HG02970 (cell line): ENCODE measurements around the gene HAPLN2.

ENCODE experiments used
- ATAC-seq: cut with Tn5 transposase; IDR thresholded peaks from one replicate; pipeline ENCODE4 v1.9.1; 2021; ENCODE audit warnings: mild to moderate bottlenecking, moderate library complexity, moderate number of reproducible peaks; ENCODE audit not compliant: unreplicated experiment, low FRiP score

Gene HAPLN2

DNA sequence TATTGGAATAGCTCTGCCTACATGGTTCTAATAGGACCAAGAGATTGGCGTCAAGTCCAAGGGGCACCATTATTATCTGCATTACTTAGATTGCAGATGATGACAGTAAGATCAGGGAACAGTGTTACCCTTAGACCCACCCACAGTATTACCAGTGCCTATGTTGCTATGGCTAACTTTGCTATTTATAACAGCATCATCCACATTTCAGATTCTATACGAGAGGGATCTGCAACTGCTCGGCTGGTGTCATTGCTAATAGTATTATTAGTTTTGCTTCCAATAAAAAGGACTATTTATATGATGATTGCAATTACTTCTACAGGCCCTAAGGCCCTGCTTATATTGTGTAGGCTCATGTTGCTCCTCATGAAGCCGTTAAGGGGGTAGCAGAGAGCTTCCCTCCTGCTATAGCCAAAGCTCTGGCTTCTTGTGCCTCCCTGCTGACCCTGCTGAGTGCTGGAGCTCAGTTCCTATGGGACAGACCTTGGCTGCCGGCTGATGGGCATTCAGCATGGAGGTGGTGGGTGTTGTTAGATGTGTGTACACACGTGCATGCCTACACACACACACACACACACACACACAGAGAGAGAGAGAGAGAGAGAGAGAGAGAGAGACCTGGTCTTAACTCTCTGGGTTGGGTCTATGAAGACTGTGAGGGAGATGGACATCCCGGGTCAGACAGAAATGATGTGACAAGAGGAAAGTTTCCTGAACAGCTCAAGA is 24.0 kb downstream of the HAPLN2 start:
- no peak for ATAC-seq

DNA sequence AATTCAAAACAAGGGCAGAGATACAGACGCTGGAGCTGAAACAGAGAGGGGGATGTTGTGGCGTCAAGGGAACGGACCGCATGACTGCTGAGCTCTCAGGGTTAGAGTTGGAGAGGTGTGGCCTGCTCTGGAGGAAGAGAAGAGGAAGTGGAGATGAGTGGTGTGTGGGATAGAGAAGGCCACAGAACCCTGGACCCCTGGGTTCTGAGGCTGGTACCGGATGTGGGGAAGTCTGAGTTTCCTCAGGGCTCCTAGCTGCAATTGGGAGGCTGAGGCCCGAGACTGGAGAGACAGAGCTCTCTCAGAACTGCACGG is 24.5 kb downstream of the HAPLN2 start:
- no peak for ATAC-seq

DNA sequence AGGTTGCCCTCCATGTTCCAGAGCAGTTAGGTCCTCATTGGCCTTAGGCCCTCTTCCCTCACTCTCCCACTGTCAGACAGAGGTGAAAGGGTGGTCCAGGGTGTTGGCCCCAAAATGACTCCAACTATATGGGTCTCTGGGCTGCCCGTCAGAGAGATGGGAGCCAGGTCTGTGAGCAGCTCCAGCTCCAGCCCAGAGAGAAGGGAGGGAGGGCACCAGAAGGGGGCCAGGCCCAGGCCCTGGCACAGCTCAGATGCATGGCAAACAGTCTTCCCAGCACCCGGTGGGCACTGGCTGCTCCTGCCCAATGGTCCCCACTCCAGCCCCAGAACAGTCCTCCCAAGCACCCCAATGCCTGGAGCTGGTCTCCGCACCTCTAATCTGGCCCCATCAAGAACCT is 24.9 kb downstream of the HAPLN2 start:
- ATAC-seq: no peak

DNA sequence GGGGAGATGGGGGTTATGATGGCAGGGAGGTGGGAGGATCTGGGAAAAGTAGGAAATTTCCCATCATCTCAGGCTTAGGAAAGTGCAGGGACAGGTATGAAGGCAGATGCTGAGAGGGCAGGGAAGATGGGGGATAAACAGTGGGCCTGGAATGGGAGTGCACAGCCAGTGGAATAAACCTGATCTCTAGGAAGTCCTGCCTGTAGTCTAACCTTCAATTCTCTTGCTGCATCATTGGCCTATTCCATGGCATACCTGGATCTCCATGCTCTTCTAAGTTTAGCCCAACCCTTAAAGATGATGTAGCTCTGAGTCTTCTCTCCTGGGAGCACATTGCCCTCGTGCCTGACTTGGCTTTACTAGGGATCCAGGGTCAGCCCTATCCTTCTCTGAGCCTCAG is 25.4 kb downstream of the HAPLN2 start:
- no peak for ATAC-seq

DNA sequence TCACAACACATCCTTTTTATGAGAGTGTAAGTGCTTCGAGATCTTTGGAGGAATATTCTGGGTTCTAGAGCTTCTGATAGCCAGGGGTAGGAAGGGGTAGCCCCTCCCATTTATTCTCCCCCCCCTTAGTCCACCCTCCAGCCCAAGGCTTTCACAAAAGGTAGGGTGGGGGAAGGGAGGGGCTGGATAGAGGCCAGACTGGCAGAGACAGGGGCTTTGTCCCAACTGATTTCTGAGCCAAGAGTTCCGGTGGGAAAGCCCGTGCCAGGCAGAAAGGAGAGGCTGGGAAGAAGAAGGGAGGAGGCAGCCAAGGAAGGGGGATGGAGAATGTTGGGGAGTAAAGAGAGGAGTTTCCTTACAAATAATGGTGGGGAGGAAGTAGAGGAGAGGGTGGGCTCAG is 25.8 kb downstream of the HAPLN2 start:
- ATAC-seq: no peak

DNA sequence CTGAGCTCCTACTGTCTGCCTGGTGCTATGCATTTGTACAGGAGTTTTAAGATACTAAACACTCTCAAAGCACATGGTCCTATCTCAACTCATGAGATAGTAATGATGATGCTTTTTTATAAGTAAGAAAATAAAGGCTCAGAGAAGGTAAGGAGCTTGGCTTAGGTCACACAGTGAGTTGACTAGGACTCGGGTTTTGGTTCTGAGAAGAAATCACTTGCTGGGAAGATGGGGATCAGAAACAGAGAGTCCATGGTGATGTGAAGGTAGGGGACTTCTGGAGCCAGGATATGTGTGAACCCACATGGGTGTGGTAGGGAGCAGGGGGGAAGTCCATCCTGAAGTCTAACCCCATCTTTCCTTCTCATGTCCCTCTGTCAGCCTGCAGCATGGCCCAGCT is 26.5 kb downstream of the HAPLN2 start:
- ATAC-seq: no peak

DNA sequence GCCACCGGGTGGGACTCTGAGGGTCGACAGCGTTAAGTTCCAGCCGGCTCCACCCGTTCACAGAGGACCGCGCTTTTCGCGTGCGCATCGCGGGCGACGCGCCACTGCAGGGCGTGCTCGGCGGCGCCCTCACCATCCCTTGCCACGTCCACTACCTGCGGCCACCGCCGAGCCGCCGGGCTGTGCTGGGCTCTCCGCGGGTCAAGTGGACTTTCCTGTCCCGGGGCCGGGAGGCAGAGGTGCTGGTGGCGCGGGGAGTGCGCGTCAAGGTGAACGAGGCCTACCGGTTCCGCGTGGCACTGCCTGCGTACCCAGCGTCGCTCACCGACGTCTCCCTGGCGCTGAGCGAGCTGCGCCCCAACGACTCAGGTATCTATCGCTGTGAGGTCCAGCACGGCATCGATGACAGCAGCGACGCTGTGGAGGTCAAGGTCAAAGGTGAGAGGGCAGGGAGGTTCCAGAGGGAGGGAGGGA is 27.6 kb downstream of the HAPLN2 start:
- no peak for ATAC-seq

DNA sequence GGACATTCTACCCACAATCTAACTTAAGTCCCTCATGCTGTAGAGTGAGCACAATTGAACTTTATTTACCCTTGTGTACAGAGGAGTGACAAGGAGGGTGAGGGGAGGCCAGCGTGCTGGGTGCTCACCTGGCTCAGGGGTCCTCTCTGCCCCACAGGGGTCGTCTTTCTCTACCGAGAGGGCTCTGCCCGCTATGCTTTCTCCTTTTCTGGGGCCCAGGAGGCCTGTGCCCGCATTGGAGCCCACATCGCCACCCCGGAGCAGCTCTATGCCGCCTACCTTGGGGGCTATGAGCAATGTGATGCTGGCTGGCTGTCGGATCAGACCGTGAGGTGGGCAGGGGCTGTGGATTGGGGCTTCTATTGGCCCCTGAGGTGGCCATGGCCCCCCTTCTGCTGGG is 28.1 kb downstream of the HAPLN2 start:
- no peak for ATAC-seq

DNA sequence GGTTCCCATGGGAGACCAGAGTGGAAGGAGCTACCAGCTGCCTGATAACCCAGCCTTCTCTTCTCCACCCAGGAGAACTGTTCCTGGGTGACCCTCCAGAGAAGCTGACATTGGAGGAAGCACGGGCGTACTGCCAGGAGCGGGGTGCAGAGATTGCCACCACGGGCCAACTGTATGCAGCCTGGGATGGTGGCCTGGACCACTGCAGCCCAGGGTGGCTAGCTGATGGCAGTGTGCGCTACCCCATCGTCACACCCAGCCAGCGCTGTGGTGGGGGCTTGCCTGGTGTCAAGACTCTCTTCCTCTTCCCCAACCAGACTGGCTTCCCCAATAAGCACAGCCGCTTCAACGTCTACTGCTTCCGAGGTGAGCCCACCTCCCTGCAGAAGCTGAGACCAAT is 29.3 kb downstream of the HAPLN2 start:
- no peak for ATAC-seq

DNA sequence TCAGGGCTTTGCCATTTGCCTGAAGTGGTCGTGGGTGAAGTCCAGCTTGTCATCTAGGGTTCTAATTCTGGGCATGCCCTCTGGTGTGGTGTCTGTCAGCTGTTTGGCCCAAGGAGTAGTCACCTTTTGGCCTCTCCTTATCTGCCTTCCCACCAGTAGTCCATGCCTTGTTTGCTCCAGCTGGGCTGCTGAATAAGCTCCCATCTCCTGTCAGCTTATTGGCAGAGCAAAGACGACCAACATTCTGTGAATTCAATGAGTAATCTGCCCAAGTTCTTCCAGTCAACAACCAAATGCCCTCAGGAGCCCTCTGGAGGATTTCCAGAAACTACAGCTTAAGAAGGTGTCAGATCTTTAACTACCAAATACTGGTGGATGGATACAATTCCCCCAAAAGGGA is 29.7 kb downstream of the HAPLN2 start:
- ATAC-seq: no peak

DNA sequence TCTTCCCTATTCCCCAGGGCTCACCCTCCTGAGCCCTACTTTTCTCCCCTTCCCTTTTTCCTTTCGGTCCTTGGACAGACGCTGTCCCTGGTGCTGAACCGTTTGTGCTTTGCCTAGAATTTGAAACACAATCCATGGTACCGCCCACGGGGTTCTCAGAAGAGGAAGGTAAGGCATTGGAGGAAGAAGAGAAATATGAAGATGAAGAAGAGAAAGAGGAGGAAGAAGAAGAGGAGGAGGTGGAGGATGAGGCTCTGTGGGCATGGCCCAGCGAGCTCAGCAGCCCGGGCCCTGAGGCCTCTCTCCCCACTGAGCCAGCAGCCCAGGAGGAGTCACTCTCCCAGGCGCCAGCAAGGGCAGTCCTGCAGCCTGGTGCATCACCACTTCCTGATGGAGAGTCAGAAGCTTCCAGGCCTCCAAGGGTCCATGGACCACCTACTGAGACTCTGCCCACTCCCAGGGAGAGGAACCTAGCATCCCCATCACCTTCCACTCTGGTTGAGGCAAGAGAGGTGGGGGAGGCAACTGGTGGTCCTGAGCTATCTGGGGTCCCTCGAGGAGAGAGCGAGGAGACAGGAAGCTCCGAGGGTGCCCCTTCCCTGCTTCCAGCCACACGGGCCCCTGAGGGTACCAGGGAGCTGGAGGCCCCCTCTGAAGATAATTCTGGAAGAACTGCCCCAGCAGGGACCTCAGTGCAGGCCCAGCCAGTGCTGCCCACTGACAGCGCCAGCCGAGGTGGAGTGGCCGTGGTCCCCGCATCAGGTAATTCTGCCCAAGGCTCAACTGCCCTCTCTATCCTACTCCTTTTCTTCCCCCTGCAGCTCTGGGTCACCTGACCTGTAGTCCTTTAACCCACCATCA is 33.1 kb downstream of the HAPLN2 start:
- no peak for ATAC-seq

DNA sequence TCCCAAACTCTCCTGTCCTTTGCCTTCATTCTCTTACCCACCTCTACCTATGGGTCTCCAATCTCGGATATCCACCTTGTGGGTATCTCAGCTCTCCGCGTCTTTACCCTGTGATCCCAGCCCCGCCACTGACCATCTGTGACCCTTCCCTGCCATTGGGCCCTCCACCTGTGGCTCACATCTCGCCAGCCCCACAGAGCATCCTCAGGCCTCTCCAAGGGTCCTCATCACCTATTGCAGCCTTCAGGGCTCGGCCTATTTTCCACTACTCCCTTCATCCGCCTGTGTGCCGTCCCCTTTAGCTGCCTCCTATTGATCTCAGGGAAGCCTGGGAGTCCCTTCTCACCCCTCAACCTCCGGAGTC is 33.8 kb downstream of the HAPLN2 start:
- no peak for ATAC-seq

DNA sequence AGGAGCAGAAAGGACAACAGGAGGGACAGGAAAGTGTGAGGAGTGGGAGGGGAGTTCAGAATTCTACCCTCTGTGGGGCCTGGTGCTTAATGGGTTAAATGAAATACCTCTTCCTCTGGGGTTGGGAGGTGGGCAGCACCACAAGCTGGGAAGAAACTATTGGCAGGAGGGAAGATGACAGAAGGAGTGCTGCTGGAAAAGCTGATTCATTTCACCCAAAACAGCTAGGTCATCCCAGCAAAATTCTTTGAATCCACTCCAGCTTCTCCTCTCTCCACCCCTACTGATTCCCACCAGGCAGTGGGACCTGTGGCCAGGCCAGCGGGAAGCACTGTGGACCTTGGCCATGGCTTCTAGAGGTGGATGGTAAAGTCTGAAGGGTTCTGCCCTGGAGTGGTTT is 35.5 kb downstream of the HAPLN2 start:
- ATAC-seq: no peak

DNA sequence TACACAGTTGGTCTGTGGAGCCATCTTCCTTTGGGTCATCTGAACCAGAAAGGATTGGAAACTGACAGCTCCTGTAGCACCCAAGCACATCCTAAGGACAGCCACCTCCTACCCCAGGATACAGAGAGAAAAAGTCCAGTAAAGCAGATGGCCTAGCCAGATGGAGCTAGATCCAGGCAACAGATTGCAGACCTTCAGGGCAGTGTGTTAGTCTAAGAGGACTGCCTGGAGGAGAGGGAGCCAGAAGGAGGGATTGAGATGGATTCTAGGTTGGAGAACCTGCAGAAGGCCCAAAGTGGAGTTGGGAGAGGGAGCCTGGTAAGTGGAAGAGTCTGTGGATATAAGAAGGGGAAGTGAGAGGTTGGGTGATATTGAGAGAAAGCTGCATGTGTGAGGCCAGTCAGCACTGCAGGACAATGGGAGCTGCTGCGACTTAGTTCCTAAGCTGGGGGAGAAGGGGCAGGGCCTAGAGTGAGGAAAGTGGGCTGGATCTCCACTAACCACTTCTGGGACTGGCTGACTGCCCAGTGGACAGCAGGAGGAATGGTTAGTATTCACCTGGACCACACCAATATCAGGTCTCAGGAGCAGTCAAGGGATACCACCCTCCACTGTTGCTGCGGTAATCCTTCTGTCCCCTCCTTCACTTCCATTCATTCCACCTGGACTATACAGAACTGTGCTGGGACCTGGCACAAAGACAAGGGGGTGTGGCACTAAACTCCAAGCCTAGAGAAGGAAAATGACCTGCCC is 36.1 kb downstream of the HAPLN2 start:
- no peak for ATAC-seq

DNA sequence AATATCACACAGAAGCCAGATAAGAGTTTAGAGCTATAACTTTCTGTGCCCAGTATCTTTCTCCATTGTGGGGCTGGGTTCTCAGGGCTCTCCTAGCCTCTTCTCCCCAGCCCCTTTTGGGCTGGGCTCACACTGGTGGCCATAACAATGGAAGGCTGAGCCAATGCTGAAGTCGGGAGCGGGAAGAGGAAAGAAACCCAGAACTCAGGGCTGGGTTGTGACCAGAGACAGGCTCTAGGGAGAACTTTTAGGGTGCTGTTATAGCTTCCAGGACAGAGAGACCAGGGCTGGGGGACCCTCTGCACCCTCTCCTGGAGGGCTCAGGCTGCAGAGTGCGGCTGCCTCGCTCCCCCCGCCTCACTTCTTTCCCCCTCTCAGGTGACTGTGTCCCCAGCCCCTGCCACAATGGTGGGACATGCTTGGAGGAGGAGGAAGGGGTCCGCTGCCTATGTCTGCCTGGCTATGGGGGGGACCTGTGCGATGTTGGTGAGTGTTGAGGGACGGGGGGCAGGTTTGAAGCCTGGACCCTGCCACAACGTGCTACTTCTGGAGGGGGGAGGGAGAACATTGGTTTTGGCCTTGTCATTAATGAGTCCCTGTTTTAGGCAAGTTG is 36.8 kb downstream of the HAPLN2 start:
- no peak for ATAC-seq

DNA sequence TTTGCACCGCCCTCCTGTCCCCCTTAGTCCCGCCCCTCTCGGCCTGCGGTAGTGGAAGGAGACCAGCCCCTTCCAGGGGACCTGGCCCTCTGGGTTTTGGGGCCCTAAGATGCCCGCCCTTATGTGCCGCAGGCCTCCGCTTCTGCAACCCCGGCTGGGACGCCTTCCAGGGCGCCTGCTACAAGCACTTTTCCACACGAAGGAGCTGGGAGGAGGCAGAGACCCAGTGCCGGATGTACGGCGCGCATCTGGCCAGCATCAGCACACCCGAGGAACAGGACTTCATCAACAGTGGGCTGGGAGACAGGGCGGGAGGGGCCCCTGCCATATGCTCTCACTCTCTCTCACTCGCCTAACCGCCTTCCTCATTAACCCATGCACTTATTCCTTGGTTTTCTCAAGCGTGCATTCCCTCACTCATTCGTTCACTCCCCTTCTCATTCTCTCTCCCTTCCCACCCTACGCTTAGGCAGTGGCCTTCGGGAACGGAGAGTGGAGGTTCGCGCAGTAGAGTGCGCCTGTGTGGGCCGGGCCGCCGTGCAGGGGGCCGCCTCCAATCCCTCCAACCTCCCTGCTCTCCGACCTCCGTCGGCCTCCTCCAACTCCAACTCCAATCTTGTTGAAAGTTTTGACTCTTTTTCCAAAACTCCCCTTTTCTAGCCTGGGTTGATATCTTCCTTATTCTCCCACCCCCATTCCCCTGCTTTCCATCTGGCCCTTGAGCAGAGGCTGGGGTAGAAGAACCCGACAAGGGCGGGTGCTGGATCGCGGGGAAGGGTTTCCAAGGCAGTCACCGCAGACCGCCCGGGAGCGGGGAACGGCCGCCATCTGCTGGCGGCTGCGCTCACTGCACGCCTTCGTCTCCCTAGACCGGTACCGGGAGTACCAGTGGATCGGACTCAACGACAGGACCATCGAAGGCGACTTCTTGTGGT is 37.9 kb downstream of the HAPLN2 start:
- no peak for ATAC-seq

DNA sequence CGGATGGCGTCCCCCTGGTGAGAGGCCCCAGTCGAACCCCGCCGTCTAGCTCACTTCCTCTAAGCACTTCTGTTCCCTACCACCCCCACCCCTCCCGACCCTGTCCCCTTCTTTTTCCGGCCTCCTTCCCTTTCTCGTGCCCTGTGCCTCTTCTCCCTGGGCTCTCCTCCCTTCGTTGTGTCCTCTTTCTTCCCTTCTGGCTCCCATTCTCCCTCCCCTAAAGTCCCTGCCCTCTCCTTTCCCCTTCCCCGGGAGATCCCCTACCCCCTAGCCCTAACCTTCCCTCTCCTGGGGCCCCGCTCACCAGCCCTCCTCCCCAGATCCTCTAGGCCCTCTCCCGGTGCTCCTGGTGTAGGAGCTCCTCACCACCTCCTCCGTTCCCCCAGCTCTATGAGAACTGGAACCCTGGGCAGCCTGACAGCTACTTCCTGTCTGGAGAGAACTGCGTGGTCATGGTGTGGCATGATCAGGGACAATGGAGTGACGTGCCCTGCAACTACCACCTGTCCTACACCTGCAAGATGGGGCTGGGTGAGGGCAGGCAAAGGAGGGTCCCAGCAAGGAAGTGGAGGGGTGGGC is 38.6 kb downstream of the HAPLN2 start:
- no peak for ATAC-seq

DNA sequence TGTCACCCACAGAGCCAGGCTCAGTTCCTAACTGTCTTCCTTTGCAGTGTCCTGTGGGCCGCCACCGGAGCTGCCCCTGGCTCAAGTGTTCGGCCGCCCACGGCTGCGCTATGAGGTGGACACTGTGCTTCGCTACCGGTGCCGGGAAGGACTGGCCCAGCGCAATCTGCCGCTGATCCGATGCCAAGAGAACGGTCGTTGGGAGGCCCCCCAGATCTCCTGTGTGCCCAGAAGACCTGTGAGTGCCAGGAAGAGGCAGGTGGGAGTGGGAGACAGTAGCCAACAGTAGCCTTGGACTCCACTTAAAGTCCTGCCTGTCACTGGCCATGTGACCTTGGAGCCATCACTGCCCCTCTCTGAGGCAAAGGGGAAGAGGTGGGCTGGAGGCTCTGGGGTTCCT is 39.3 kb downstream of the HAPLN2 start:
- ATAC-seq: no peak

DNA sequence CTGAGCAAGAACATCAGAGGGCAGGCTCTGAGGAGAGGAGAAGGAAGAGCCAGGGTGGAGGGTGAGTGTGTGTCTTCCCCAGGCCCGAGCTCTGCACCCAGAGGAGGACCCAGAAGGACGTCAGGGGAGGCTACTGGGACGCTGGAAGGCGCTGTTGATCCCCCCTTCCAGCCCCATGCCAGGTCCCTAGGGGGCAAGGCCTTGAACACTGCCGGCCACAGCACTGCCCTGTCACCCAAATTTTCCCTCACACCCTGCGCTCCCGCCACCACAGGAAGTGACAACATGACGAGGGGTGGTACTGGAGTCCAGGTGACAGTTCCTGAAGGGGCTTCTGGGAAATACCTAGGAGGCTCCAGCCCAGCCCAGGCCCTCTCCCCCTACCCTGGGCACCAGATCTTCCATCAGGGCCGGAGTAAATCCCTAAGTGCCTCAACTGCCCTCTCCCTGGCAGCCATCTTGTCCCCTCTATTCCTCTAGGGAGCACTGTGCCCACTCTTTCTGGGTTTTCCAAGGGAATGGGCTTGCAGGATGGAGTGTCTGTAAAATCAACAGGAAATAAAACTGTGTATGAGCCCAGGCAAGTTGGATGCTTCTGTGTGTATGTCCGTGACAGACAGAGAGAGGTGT is 39.8 kb downstream of the HAPLN2 start:
- no peak for ATAC-seq
